ENCODE data around the gene WDR19.
"Not testable (repeated sequence)": the region's sequence is repeated elsewhere in the genome, so short reads cannot be mapped to it uniquely, and the experiment has no call there.

Gene WDR19

GRCh38 chr4:39233783-39234182 lies 51.5 kb downstream of the WDR19 start:
- no peak for DNase-seq

- no peak for DNase-seq
Observed at GRCh38 chr4:39235021-39235420, 52.7 kb downstream of the WDR19 start.

- DNase-seq = no peak
Observed at GRCh38 chr4:39235696-39236095, 53.4 kb downstream of the WDR19 start.

- no peak for DNase-seq
Observed at GRCh38 chr4:39237179-39237578, 54.9 kb downstream of the WDR19 start.

DNA sequence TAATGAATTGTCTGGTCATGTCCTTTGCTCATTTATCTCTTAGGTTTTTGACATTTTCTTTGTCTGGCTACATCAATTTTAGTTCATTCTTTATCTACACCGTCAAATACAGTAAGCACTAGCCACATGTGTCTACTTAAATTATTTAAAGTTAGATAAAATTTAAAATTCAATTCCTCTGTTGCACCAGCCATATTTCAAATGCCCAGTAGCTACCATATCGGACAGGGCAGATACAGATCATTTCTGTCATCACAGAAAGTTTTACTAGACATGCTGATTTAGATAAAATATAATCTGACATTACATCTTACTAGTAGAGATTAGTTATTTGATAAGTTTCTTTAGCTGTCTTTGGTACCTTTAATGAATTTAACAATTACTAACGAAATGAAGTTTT lies 61.1 kb downstream of the WDR19 start:
- DNase-seq = no peak

- no peak for DNase-seq
Observed at GRCh38 chr4:39255266-39255665, 72.9 kb downstream of the WDR19 start.

DNA sequence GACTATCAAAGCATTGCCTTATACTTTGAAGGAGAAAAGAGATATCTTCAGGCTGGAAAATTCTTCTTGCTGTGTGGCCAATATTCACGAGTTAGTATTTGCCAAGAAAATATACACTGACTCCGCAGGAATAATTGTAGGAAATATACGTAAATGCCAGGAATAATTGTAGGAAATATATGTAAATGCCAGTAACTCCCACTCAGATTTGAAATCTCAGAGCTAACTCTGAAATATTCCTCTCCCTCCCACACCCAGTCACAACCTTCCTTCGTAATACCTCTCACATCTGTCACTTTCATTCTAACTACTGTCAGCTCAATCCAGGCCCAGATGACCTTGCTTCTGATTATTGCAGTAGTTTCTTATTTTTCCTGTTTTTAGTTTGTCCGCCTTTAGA lies 73.5 kb downstream of the WDR19 start:
- DNase-seq = no peak

DNA sequence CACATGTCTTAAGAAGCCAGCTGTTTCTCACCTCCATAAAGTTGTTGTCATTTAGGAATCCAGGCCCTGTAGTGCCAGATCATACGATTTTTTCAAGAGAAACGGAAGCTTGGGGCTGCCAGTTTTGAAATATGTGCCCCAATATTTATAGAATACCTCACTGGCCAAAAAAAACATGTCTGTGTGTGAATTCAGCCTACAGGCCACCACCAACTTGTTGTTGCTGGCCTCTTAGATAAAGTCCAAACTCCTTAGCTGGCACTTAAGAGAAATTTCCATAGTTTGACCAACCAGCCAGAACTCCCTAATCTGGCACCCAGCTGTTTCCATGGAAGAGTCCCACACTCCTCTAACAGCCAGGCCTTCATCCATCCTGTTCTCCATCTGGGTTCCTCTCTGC lies 74.1 kb downstream of the WDR19 start:
- no peak for DNase-seq

DNA sequence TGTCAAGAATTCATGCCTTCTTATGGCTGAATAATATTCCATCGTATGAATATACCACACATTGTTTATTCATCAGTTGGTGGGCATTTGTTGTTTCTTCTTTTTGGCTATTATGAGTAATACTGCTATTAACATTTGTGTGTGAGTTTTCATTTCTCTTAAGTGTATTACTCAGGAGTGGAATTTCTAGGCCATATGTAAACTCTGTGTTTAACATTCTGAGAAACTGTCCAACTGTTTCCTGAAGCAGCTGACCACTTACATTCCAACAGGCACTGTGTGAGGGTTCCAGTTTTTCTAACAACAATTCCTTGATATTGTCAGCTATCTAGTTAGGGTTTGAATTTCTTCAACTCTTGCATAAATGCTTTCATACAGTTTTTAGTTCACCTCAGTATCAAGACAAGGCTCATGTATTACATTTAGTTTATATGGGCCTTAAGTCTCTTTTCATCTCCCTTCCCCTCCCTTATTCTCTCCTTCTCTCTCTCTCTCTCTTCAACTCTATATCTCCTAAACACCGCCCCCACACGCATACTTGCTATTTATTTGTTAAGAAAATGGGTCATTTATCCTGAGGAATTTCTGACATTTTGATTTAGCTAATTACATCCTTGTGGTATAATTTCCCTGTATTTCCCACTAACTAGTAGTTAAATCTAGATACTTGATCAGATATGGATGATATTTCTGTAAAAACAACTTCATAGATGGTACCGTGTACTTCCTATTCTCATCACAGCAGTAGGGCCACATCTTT lies 77.4 kb downstream of the WDR19 start:
- no peak for DNase-seq

DNA sequence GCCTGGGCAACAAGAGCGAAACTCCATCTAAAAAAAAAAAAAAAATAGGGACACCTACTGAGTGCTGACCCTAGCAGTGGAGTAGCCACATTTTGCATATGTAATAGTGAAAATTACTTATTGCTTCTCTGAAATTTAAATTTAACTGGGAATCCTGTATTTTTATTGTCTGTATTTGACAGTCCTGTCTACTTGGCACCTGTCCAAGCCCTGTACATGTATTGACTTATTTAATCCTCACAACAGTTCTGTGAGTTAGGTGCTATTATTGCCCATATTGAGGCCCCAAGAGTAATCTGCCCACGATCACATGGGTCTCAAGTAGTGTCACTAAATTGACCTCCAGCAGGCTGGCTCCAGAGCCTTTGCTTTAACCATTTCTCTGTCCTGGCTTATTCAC lies 81.6 kb downstream of the WDR19 start:
- DNase-seq = no peak

DNA sequence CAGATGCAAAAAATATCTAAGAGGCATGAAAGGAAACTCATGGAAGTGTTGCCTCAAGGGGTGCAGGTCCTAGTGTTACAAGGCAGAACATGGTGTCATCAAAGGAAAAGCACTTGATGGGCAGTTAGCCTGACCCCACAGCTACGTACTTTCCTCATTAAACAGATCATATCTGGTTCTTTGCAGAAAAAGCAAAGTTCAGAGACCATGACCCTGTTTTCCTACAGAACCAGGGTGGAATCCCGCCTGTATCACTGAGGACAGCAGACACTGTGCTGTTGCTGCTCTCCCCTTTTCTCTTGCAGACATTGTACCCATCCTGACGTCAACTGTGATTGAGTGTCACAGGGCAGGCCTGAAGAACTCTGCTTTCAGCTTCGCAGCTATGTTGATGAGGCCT lies 92.2 kb downstream of the WDR19 start:
- no peak for DNase-seq

GRCh38 chr4:39277661-39278060 lies 95.3 kb downstream of the WDR19 start:
- DNase-seq = not testable (repeated sequence)

GRCh38 chr4:39278476-39278875 lies 96.1 kb downstream of the WDR19 start:
- no peak for DNase-seq

DNA sequence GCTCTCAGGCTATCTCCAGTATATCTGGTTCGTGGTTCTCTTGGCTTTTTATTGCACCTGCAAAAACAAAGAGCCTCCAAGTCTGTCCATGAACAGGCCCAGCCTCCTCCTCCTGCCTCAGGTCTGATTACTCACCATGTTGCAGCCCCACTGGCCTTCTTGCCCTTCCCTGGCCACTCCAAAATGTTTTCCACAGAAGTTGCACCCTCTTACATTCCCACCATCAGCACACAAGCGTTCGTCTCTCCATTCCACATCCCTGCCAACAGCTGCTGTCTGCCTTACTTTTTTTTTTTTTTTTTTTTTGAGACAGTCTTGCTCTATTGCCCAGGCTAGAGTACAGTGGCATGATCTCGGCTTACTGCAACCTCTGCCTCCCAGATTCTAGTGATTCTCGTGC lies 97.1 kb downstream of the WDR19 start:
- DNase-seq = no peak

DNA sequence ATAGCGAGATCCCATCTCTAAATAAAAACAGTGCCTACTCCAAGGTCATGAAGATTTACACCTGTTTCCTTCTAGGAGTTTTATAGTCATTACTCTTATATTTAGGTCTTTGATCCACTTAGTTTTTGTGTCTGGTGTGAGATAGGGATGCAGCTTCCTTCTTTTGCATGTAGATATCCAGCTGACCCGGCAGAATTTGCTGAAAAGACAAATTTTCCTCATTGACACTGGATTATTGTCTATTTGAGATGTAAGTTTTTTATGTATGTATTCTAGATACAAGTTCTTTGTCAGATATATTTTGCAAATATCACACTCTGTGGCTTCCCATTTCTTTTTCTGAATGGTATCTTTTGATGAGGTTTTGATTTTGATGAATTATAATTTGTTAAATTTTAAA lies 98.4 kb downstream of the WDR19 start:
- no peak for DNase-seq

DNA sequence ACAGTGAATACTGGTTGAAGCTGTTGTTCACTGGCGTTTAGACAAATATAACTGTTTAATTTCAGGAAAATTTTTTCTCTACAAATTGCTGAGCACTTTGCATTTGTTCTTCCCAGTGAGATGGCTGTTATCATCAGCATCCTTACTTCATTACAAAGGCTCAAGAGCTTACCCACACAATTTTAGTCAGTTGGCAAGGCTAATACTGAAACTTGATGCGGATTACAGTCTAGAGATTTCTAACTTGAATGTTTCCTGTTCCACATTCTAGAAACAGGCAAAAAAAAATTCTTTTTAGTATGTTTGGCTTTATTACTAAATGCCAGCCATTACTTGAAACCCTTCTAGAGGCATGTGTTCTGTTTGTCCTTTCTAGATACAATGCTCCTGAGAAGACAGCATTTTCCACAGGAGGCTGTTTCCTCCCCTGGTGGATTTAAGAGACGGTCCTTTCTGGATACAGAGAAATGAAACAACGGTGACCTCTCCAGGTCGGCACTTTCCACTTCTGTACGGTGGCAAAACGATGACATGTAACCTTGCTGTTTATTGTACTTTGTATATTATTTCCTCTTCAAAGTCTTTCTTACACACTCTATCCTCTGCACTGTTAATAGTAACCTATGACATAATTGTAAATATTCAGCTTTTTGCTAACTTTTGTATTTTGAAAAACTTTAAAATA lies 102.9 kb downstream of the WDR19 start:
- DNase-seq = no peak

- no peak for DNase-seq
Observed at GRCh38 chr4:39285853-39286252, 103.5 kb downstream of the WDR19 start.

- no peak for DNase-seq
Observed at GRCh38 chr4:39286263-39286662, 103.9 kb downstream of the WDR19 start.

DNA sequence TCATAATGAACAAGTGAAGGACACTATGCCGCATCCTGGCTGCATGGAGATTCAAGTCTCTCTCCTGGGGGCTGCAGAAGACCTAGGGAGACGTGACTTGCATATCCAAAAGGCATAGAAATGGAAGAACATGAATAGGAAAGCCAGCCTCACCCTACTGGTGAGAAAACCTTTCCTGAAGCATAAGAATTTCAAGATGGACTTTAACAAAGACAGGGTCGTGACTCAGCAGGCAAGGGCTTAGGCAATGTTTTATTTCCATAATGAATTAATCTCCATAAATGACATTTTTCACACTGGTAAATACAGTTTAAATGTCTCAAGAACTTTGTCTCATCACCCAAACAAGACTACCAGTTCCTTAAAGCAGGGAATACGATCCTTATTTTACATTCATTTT lies 104.9 kb downstream of the WDR19 start:
- no peak for DNase-seq

GRCh38 chr4:39291686-39292085 lies 109.4 kb downstream of the WDR19 start:
- no peak for DNase-seq

GRCh38 chr4:39292433-39292832 lies 110.1 kb downstream of the WDR19 start:
- DNase-seq = not testable (repeated sequence)

- DNase-seq = no peak
Observed at GRCh38 chr4:39295784-39296183, 113.5 kb downstream of the WDR19 start.

DNA sequence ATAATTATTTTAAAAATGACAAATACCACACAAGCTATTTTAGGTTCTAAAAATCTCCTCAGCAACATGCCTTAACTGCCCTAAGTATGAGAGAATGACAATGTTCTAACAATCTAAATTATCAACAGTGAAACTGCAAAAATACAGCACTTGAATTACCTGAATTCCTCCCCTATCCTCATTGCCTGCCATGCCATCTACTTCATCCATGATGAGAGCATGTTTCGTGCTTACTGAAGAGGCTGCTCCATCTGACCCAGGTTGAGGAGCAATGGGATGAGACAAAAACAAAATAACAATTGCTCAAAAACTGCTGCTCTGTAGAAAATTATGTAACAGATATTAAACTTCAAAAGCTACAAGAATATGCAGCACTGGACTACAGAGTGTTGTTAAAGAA lies 120.6 kb downstream of the WDR19 start:
- no peak for DNase-seq

DNA sequence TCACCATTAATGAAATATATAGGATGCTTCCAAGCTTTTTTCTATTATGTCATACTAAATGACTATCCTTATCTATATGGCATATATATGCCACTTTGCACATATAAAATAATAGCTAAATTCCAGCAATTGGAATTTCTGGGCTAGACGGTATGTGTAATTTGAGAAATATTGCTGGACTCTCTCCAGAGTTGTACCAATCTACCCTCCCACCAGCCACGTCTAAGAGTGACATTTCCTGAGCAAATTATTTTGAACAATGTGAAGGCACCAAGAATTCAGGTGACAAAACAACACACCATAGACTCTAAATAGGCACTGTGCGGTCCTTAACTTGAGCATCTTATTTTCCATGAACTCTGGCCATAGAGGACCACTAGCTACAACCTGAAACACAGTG lies 121.5 kb downstream of the WDR19 start:
- DNase-seq = no peak

GRCh38 chr4:39304651-39305050 lies 122.3 kb downstream of the WDR19 start:
- DNase-seq = no peak

Data from midbrain (tissue), 1 donor.